ENCODE results near the gene PROK1. TPM values are rescaled to one million over a fixed set of nuclear protein-coding genes. Genes with fewer than 3 reads are reported as not detected.

The PROK1 gene
- total RNA-seq, 4 donors from 2014 or later, result 0.72 to 4.2 TPM; not detected in 2

DNA sequence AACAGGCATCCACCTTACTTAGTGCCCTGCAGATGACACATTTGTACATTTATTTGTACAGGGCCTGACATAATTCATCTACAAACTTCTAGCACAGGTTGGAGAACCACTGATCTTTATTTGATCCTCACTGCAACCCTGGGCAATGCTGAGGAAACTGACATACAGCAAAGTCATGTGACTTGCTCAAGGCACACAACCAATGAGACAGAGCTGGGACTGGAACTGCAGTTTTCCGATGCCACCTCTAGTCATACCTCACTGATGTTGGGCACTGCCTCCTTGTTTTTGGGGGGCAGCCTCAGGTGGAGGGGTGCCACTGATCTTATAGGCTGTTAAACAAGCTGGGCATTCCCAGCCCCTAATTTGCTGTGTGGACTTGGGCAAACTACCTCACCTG, 3.4 kb downstream of the PROK1 start:
- no peaks in the 10 kb centered on the region for H3K36me3 ChIP-seq
- no peaks in the 10 kb centered on the region for H3K9me3 ChIP-seq
- WGBS, result no CpG with 5 or more reads among the region's 1 CpG
- H3K27ac ChIP-seq, result no peak overlapping the region
- TF ChIP-seq POLR2AphosphoS5 (IDR thresholded peaks at IDR 0.05) (no peak), CTCF (IDR thresholded peaks at IDR 0.05) (no peak), EP300 (IDR thresholded peaks at IDR 0.05) (no peak), POLR2A (IDR thresholded peaks at IDR 0.05) (no peak)
- H3K27me3 ChIP-seq, result peaks cover 20% of the 10 kb centered on the region
- H3K4me1 ChIP-seq, result no peaks in the 10 kb centered on the region
- DNase-seq (ENCODE audit: low spot score in 2 of 2), result no peak
- H3K4me3 ChIP-seq, result no peak overlapping the region

DNA sequence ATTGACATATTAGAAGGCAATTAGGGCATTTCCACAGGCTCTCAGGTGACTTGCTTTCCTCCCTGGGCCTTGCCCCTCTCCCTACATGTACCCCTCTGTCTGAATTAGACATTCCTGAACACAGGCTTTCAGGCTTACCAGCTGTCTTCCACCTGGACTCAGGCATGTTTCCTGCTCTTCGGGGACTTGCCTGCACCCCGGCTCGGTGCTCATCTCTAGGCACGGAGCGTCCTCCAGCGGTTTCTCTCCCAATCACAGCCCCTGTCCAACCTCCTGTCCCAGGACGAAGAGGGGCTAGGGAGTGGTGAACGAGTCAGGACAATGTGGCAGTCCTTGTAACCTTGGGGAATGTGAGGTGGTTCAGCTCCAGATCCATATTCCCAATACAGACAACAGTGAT, 4.2 kb downstream of the PROK1 start:
- H3K9me3 ChIP-seq, result no peaks in the 10 kb centered on the region
- no peak overlapping the region for H3K27ac ChIP-seq
- no peaks in the 10 kb centered on the region for H3K4me1 ChIP-seq
- DNase-seq (ENCODE audit: low spot score in 2 of 2), result no peak
- no peak overlapping the region for H3K4me3 ChIP-seq
- TF ChIP-seq POLR2A (IDR thresholded peaks at IDR 0.05), result no peak
- no peak for TF ChIP-seq POLR2AphosphoS5 (IDR thresholded peaks at IDR 0.05)
- no peak for TF ChIP-seq EP300 (IDR thresholded peaks at IDR 0.05)
- no peak for TF ChIP-seq CTCF (IDR thresholded peaks at IDR 0.05)
- H3K36me3 ChIP-seq, result no peaks in the 10 kb centered on the region
- H3K27me3 ChIP-seq, result peaks cover 13% of the 10 kb centered on the region
- WGBS, result 78% methylated on average over 8 of the region's 8 CpGs

GRCh38 chr1:110457206-110457605, 6.3 kb downstream of the PROK1 start:
- TF ChIP-seq POLR2AphosphoS5 (IDR thresholded peaks at IDR 0.05), result no peak
- Histone ChIP-seq H3K27ac (no peak overlapping the region), H3K36me3 (no peaks in the 10 kb centered on the region), H3K9me3 (no peaks in the 10 kb centered on the region), H3K27me3 (peaks cover 3% of the 10 kb centered on the region), H3K4me3 (no peak overlapping the region), H3K4me1 (no peaks in the 10 kb centered on the region)
- 95% methylated on average over 5 of the region's 5 CpGs for WGBS
- no peak for DNase-seq (ENCODE audit: low spot score in 2 of 2)

DNA sequence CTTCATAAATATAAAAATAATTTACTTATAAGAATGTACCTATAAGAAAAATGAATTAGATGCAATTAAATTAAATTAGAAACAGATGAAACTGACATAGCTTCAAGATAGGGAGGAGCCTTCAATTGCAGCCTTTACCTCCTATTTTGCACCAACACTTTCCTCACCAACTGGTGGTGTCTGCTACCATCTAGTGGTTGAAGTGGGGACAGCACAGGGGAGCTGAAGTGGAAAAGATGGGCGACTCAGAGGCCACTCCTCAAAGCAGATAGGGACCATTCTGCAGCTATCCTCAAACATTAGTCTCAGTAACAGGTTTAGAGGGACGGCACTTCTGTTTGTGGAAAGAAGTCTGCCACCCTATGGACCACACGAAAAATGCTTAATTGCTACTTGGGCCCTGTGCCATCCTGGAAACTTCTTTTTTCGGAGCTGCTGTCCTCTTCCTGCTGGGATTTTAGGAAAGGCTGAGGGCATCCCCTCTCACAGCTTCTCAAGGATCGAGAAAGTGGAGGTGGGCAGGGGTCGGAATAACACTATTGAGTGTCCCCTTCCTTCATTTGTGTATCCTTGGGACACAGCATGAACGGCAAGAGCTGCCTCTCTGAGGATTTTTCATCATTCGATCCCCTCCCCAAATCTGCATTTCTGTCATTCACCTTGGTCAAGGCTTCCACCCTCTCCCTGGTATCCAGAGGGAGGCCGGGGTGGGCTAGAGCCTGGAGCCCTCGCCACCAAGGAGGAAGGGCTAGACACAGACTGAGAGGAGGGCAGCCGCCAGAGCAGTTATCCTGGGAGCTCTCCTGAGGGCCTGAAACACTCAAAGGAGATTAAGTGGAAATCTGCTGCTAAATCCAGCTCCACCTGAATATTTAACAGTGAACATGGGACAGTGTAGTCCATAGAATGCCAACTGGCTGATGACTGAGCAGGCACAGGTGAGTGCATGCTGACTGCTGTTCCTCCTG, 9.6 kb downstream of the PROK1 start:
- 40% methylated on average over 10 of the region's 11 CpGs for WGBS
- DNase-seq (ENCODE audit: low spot score in 2 of 2), result peak; percentile 87 to 89

GRCh38 chr1:110462093-110462492, 11.1 kb downstream of the PROK1 start:
- H3K4me3 ChIP-seq, result no peak overlapping the region
- no peaks in the 10 kb centered on the region for H3K27me3 ChIP-seq
- no peaks in the 10 kb centered on the region for H3K9me3 ChIP-seq
- WGBS, result 85% methylated on average over 2 of the region's 2 CpGs
- DNase-seq (ENCODE audit: low spot score in 2 of 2), result no peak
- no peaks in the 10 kb centered on the region for H3K36me3 ChIP-seq
- no peaks in the 10 kb centered on the region for H3K4me1 ChIP-seq
- no peak overlapping the region for H3K27ac ChIP-seq
- TF ChIP-seq POLR2AphosphoS5 (IDR thresholded peaks at IDR 0.05), result no peak
- no peak for TF ChIP-seq EP300 (IDR thresholded peaks at IDR 0.05)
- TF ChIP-seq POLR2A (IDR thresholded peaks at IDR 0.05), result no peak
- no peak for TF ChIP-seq CTCF (IDR thresholded peaks at IDR 0.05)

More for the DNA sequence above, 9.6 kb downstream of the PROK1 start:
- Histone ChIP-seq H3K4me3 (no peak overlapping the region), H3K27me3 (no peaks in the 10 kb centered on the region), H3K4me1 (no peaks in the 10 kb centered on the region), H3K36me3 (no peaks in the 10 kb centered on the region), H3K27ac (no peak overlapping the region), H3K9me3 (no peaks in the 10 kb centered on the region)
- TF ChIP-seq CTCF (IDR thresholded peaks at IDR 0.05) (peak; percentile 91 to 99), POLR2A (IDR thresholded peaks at IDR 0.05) (no peak)

Measured in suprapubic skin (tissue), 4 donors.